Mononuclear cell (primary cell): ENCODE measurements around the gene TOMM5. TPM values are rescaled to one million over a fixed set of nuclear protein-coding genes. Genes with fewer than 3 reads are reported as not detected.

Experiments used
- H3K27me3 ChIP-seq: 2 replicates; pipeline ENCODE4 v1.6.0; 2011; ENCODE audit warnings: low read length, control low read depth; ENCODE audit not compliant: insufficient read depth
- H3K4me1 ChIP-seq: 2 replicates; pipeline ENCODE4 v1.5.1; 2011; ENCODE audit warnings: mild to moderate bottlenecking, low read length, control low read depth; ENCODE audit not compliant: insufficient read depth
- H3K4me3 ChIP-seq: 2 replicates; pipeline ENCODE4 v1.5.1; 2011; ENCODE audit warnings: mild to moderate bottlenecking, low read length, moderate library complexity
- H3K9me3 ChIP-seq: 2 replicates; pipeline ENCODE4 v1.5.1; 2011; ENCODE audit warnings: low read depth, mild to moderate bottlenecking, control low read depth, low read length
- total RNA-seq: library from RNA; depleted of rRNA; stranded (reverse); fragments of >200 nt; gene quantifications from one replicate; pipeline ENCODE4 v1.2.3, GENCODE V29; 2012

Gene TOMM5
- 37.5 TPM for total RNA-seq

DNA sequence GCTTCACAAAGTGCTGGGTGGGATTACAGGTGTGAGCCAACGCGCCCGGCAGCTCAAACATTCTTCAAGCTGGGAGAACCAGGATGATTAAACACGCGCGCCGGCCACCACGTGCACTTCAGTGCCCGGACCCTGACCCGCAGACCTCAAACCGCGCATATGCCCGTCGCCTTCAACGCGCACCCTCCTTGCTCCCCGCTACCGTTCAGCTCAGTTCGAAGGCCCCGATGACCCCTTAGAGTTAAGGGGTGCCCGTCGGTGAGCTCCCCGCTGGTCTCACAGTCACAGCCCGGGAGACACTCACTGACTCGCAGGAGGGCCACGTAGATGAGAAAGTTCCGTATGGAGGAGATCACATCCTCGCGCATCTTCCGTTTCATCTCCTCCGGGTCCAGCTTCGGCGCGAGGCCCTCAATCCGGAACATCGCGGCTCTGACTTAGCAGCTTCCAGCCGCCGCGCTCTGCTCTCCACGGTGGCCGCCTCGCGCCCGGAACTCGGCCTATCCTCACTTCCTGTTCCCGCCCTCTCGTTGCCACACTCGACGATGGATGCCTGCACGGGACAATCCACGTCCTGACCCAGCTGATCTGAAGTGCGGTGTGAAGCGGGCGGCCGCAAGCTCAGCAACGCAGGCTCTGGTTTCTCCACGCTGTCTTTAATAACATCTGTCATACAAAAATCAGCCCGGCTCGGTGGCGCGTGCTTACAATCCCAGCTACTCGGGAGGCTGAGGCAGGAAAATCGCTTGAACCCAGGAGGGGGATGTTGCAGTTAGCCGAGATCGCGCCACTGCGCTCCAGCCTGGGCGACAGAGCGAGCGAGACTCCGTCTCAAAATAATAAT lies at the start of gene TOMM5:
Gene TOMM5 (minus strand): TSS at position 490 of the 844 bp plus-strand sequence. CDS start 65 bp downstream, at position 425.
- peak within 1 kb of the TSS; percentile 95 for H3K4me3 ChIP-seq
- peaks cover 30% of the 10 kb centered on the region for H3K4me1 ChIP-seq
- H3K27me3 ChIP-seq, result peaks cover 12% of the 10 kb centered on the region
- H3K9me3 ChIP-seq, result no peaks in the 10 kb centered on the region

DNA sequence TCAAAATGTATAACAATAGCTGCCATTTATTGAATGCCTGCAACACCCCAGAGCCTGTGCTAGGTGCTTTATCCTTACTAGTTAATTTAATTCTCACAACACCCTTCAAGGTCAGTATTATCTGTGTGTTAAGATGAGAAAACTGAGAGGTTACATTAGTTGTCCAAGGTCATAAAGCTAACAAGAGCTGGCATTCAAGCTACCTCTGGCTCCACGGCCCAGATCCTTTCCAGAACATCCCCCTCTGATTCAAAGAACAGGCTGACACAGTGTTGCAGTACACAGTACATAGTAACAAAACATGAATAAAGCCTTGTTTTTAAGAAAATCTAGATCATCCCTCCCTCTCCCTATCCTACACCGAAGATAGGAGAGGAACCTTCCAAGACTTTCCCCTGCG lies 48.9 kb upstream of the TOMM5 start:
- no peaks in the 10 kb centered on the region for H3K4me1 ChIP-seq
- no peak overlapping the region for H3K4me3 ChIP-seq
- no peaks in the 10 kb centered on the region for H3K9me3 ChIP-seq
- peaks cover 13% of the 10 kb centered on the region for H3K27me3 ChIP-seq

DNA sequence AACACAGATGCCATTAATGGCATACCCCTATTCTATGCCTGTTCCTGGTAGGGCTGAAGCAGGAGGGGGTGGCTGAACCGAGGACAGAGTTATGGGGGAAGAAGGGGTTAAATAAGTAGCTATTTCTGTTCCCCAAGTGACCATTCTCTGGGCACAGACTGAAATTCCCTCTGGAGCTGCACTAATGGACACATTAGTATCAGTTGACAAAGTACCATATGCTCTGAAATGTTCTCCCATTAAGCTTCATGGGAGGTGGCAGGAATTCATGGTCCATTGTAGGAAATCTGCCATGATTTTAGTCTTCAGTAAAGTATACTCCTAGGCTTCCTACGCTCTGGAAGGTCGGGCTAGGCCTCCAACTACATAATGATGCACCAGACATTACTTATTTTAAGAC lies 47.8 kb upstream of the TOMM5 start:
- H3K27me3 ChIP-seq, result peaks cover 11% of the 10 kb centered on the region
- no peak overlapping the region for H3K4me3 ChIP-seq
- no peaks in the 10 kb centered on the region for H3K9me3 ChIP-seq
- H3K4me1 ChIP-seq, result no peaks in the 10 kb centered on the region

DNA sequence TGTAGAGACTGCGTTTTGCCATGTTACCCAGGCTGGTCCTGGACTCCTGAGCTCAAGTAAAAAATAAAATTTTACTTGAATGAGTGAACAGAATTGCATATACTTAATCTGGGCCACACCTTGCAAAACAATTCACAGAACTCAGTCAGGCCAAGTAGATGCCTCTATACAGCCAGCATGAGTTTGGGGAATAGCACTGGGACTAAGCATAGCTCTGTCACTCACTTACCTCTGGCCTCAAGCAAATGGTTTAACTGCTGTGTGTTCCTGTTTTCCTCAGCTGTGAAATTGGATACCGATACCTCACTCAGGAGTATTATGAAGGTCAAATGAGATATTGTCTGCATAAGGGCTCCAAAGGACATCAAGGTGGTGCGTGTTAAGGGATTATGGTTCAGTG lies 47.4 kb upstream of the TOMM5 start:
- Histone ChIP-seq H3K4me1 (no peaks in the 10 kb centered on the region), H3K27me3 (peaks cover 11% of the 10 kb centered on the region), H3K9me3 (no peaks in the 10 kb centered on the region), H3K4me3 (no peak overlapping the region)

- H3K27me3 ChIP-seq, result peaks cover 7% of the 10 kb centered on the region
- H3K4me1 ChIP-seq, result no peaks in the 10 kb centered on the region
- H3K4me3 ChIP-seq, result no peak overlapping the region
- H3K9me3 ChIP-seq, result no peaks in the 10 kb centered on the region
Observed at GRCh38 chr9:37639109-37639762, 46.8 kb upstream of the TOMM5 start.

DNA sequence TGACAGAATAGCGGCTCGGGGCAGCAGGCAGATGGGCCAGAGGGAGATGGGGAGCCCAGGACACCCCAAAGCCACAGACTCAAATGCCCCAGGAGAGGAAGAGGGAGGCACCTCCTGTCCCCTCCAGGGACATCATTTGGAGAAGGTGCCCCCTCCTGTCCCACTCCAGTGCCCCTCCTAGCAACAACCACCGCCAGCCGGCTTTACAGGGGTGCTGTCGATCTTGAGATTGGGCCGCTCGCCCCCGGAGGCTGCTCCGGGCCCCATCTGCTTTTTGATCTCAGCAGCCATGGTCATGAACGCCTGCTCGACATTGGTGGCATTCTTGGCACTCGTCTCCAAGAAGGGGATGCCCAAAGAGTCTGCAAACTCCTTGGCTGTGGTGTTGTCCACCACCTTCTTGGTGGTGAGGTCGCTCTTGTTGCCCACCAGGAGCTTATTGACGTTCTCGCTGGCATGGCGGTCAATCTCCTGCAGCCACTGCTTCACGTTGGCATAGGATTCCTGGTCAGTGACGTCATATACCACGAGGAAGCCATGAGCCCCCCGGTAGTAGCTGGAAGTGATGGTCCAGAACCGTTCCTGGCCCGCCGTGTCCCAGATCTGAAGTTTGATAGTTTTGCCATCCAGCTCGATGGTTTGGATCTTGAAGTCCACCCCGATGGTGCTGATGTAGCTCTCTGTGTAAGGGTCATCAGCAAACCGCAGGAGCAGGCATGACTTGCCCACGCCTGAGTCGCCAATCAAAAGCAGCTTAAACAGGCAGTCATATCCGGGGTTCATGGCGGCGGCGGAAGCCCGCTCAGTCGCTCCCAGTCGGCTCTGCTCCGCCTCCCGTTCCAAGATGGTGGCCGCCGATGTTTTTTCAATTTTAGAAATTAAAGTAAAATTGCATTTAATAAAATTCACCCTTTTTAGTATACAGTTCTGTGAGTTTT lies 44.4 kb upstream of the TOMM5 start:
- H3K4me3 ChIP-seq, result no peak overlapping the region
- H3K4me1 ChIP-seq, result no peaks in the 10 kb centered on the region
- no peaks in the 10 kb centered on the region for H3K27me3 ChIP-seq
- H3K9me3 ChIP-seq, result no peaks in the 10 kb centered on the region

DNA sequence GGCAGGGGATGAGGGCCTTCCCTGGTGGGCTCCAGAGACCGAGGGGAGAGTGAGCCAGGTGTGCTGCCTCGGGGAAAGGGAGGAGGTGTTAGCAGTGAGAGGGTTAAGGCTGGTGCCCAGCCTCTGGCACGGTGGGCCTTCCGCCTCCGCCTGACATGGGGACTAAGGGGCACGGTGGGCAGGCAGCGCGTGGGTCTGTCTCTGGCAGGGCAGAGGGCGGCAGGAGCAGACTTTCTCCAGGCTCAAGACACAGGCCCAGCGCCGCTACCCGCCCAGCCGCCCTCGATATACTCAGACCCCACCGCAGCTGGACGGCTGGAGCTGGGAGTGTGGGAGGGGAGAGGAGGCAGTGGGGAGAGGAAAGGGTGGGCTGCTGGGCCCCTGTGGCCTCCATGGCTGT lies 43.4 kb upstream of the TOMM5 start:
- Histone ChIP-seq H3K9me3 (no peaks in the 10 kb centered on the region), H3K27me3 (no peaks in the 10 kb centered on the region), H3K4me3 (no peak overlapping the region), H3K4me1 (no peaks in the 10 kb centered on the region)

- no peak overlapping the region for H3K4me3 ChIP-seq
- H3K9me3 ChIP-seq, result no peaks in the 10 kb centered on the region
- H3K27me3 ChIP-seq, result no peaks in the 10 kb centered on the region
- no peaks in the 10 kb centered on the region for H3K4me1 ChIP-seq
Observed at GRCh38 chr9:37632479-37632878, 40.1 kb upstream of the TOMM5 start.

GRCh38 chr9:37626708-37627292 lies 34.4 kb upstream of the TOMM5 start:
- Histone ChIP-seq H3K4me1 (no peaks in the 10 kb centered on the region), H3K4me3 (no peak overlapping the region), H3K27me3 (no peaks in the 10 kb centered on the region), H3K9me3 (no peaks in the 10 kb centered on the region)

GRCh38 chr9:37625758-37626147 lies 33.4 kb upstream of the TOMM5 start:
- H3K27me3 ChIP-seq, result no peaks in the 10 kb centered on the region
- H3K4me3 ChIP-seq, result no peak overlapping the region
- no peaks in the 10 kb centered on the region for H3K9me3 ChIP-seq
- H3K4me1 ChIP-seq, result no peaks in the 10 kb centered on the region

GRCh38 chr9:37625036-37625757 lies 32.8 kb upstream of the TOMM5 start:
- no peaks in the 10 kb centered on the region for H3K4me1 ChIP-seq
- no peaks in the 10 kb centered on the region for H3K27me3 ChIP-seq
- no peaks in the 10 kb centered on the region for H3K9me3 ChIP-seq
- H3K4me3 ChIP-seq, result no peak overlapping the region

- no peak overlapping the region for H3K4me3 ChIP-seq
- no peaks in the 10 kb centered on the region for H3K9me3 ChIP-seq
Observed at GRCh38 chr9:37624073-37624472, 31.7 kb upstream of the TOMM5 start.

GRCh38 chr9:37623267-37623666 lies 30.9 kb upstream of the TOMM5 start:
- Histone ChIP-seq H3K9me3 (no peaks in the 10 kb centered on the region), H3K27me3 (no peaks in the 10 kb centered on the region), H3K4me1 (no peaks in the 10 kb centered on the region), H3K4me3 (no peak overlapping the region)

More at GRCh38 chr9:37624073-37624472, 31.7 kb upstream of the TOMM5 start:
- no peaks in the 10 kb centered on the region for H3K27me3 ChIP-seq
- H3K4me1 ChIP-seq, result no peaks in the 10 kb centered on the region

GRCh38 chr9:37622462-37622861 lies 30.1 kb upstream of the TOMM5 start:
- Histone ChIP-seq H3K4me1 (no peaks in the 10 kb centered on the region), H3K27me3 (no peaks in the 10 kb centered on the region), H3K4me3 (no peak overlapping the region), H3K9me3 (no peaks in the 10 kb centered on the region)
